ELR (cell line): ENCODE results near the gene FAM72A.
"Not testable (repeated sequence)": the region's sequence is repeated elsewhere in the genome, so short reads cannot be mapped to it uniquely, and the experiment has no call there.

Experiments used
- DNase-seq: peaks from one replicate; pipeline ENCODE4 v3.0.0-alpha.2; 2015; ENCODE audit warnings: low read depth

The FAM72A gene

DNA sequence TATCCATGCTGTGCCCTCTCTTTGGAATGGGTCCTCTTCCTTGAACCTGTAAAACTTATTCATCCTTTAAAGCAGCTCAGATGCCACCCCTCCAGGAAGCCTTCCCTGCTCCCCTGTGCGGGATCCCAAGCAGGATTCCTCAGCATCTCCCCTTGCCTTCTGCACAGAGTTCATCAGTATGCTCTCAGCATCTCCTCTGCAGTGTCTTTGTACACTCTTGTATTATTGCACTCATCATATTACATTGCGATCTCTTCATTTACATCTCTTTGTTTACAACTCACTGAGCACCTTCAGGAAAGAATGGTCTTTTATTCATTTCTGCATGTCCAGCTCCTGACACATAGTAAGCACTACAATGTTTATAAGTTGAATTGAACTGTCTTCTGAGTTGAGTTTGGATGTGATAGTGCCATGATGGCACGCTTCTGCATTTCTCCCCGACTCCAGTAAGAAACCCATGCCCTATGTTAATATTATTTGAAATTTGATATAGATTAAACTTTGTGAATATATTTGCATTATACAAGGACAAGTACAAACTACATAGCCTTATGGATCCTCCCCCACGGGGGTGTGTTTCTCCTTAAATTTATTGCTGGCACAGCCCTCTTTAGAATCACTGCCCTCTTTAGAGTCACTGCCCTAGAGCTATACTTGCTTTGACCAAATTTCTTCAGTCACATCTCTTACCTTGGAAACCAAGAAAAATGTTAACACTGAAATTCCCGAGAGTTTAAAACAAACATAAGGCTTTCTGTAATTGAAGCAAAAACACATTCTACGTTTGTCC is 13.2 kb upstream of the FAM72A start:
- DNase-seq = not testable (repeated sequence)

DNA sequence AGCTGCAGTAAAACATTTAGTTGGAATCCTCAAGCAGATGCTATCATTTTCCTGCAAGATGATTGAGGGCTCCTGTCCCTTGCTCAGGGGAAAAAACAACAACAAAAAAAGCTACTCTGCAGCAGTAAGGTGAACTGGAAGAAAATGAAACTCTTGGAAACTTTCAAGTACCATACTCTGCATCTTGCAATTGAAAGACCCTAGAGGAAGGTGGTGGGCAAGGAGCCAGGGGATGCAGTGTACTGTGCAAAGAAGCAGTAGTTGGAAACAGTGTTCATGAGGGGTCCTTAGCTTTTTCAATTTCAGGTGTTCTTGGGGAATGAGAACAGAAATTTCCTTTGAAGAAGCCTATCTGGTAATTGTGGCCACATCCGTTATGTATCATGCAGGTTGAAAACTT is 8.2 kb upstream of the FAM72A start:
- not testable (repeated sequence) for DNase-seq

DNA sequence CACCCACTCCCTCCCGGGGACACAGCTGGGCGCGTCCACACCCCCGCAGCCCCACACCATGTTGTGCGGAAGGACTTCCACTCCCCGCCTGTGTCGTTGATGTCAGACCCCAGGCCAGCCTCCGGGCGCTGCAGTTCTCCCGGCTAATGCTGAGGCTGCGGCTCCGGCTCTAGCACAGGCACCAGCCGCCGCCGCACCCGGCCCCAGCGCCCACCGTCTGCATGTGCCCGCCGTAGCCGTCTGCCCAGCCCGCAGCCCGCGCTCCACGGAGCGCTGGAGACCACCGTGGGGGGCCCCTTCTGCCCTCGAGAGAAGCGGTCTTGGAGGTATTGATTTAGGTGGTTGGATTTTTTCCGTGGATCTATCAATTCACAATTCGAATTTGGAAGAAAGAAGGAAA is 2.9 kb upstream of the FAM72A start:
- not testable (repeated sequence) for DNase-seq

DNA sequence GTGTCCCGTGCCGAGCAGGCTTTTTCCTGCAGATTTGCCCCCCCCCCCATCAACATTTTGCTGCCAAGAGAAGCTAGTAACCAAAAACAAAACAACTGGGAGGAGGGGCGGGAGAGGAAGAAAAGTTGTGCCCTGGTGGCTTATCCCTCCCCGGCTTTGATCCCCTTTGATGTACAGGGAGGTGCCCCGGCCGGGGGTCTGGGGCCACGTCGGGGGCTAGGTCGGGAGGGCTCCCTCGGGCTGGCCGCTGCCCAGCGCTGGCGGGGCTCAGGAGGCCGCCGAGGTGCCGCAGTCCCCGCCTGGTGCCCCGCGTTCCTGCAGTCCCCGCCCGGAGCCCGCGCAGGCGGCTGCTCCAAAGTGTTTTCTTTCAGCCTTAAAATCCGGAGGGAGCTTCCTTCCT is 2.2 kb upstream of the FAM72A start:
- peak; percentile 19 for DNase-seq

DNA sequence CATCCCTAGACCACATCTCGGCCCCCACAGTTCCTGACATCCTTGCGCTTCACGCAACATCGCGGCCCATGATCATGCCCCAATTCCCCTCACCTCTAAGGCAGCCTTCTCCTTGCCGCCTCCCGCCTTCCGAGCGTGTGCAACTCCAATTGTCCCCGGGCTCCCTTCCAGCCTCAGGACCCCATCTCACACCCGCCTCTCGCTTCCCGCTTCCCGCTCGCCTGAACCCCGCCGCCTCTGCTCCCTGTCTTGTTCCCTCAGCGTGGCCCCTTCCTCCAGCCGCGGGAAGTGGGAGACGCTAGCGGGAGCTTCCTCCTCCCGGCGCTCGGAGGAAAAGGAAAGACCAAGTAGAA is 1.5 kb upstream of the FAM72A start:
- DNase-seq = not testable (repeated sequence)

DNA sequence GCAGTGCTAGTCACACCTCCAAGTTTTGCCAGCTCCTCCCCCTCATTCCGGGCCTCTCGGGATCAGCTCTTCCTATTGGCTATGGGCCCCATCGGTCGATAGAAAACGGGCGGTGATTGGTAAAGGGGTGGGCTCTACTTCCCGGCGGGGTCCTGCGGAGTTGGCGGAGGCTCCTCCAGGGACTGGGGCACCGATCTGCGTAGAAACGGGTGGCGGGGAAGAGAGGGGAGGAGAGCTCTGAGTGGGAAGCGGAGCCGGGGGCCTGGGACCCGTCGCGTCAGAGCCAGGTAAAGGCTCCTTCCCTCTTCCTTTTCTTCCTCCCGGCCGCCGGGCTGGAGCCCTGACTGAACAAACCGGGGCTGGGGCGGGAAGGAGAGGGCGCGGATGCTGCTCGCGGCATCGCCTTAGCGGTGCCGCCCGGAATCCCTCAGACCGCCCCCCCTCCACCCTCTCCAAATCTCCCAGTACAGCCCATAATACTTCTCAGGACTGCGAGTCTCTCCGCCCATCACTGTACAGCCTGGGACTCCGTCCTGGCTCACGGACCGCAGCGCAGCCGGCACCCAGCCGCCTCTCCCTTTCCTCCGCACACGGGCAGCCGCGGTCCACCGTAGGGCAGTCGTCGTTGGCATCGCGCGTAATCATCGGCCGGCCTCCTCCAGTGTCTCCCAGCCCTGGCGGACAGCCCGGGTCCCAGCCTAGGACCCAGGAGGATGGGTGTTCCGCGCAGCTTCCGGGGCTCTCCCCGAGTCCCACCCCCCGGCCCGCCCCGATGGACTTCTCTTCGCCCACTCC is 922 bp upstream of the FAM72A start, which contains the start of gene SRGAP2:
SRGAP2 (plus strand) TSS at position 178 of the 795 bp plus-strand sequence. CDS start 2,430 bp downstream, outside the sequence.
- peak; percentile 57 for DNase-seq

DNA sequence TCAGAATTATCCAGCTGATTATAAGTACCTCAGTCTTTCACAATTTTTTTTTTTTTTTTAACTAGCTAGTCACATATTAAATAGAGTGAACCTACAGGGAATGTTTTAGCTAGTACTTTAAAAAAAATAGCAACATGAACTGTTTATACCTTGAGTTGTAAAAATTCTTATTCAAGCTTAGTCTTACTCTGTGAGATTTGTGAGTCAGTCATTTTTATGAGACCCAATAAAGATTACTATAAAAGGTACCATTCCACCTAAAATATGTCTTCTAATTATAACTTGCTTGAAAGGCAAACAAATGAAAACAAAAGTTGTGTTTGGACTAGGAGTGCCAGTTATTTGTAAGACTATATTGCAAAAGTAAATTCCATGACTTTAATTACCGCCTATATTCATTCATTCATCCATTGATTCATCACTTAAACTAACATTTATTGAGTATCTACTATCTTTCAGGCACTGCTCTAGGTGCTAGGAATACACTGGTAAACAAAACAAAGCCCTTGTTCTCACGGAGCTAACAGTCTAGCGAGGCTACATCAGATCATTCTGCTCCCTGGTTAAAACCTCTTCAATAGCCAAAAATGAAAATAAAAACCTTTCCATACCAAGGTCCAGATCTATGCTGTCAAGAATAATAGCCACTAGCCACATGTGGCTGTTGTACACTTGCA is 5.8 kb downstream of the FAM72A start:
- not testable (repeated sequence) for DNase-seq

DNA sequence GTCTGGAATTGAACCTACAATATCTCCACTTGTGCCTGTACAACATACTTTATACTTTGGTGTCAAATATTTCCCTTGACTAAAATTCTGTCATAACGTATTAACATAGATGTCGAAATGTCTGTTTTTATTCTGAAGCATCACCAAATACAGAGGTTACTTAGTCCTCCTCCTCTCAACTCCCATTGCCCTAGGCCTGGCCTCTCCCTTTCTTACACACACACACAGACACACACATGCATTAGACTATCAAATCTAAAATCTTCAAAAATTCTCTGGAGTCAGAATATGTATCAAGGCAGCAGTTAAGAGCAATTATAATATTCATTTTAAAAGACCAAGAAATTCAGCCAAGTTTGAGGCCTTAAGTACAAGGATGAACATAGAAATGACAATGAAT is 7.5 kb downstream of the FAM72A start:
- DNase-seq = not testable (repeated sequence)

DNA sequence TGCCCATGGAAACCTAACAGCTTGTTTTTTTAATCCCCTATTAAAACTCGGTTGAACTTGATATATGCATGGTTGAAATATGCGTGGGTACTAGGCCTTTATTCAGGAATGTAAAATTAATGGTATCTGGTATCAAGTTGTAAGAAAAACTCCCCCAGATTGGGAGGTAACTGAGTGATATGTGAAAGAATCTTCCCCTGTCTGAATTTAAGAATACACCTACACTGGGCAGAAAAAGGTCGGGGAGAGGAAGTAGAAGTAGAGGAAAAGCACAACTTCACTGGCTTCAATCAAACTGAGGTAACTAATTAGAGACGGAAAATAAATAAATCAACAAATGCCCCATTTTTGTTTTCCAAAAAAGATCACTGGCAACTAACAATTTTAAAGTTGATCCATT is 15.8 kb downstream of the FAM72A start:
- not testable (repeated sequence) for DNase-seq

DNA sequence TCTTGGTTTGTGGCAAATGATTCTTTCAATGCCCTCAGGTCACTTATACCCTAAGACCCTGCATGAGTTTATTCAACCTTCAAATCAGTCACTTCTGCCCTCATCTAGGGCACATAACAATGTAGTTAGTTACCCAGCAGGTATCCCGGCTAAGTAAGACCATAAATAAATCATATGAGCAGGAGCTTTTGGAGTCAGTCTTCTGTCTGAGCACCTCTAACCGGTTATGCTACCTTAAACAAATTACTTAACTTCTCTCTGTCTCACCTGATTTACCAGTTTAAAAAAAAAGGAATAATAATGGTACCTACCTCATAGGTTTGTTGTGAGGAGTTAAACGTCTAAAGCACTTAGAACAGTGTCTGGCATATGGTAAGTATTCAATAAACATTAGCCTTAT is 16.9 kb downstream of the FAM72A start:
- not testable (repeated sequence) for DNase-seq

DNA sequence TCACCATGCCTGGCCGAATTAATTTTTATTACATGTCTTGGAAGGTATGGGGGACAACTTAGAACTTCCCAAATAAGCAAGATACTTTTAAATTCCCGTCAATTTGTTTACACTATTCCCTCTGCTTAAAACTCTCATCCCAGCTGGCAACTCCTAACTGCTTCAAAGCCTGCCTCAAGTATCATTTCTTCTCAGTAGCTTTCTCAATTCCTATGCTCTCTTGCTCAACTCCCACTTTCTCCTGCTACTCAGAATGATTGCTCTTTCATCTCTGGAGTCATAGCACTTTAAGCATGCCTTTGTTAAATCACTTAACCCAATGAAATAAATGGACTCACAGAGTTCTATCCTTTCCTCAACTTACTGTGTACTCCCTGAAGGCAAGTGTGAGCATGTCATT is 18.9 kb downstream of the FAM72A start:
- not testable (repeated sequence) for DNase-seq

DNA sequence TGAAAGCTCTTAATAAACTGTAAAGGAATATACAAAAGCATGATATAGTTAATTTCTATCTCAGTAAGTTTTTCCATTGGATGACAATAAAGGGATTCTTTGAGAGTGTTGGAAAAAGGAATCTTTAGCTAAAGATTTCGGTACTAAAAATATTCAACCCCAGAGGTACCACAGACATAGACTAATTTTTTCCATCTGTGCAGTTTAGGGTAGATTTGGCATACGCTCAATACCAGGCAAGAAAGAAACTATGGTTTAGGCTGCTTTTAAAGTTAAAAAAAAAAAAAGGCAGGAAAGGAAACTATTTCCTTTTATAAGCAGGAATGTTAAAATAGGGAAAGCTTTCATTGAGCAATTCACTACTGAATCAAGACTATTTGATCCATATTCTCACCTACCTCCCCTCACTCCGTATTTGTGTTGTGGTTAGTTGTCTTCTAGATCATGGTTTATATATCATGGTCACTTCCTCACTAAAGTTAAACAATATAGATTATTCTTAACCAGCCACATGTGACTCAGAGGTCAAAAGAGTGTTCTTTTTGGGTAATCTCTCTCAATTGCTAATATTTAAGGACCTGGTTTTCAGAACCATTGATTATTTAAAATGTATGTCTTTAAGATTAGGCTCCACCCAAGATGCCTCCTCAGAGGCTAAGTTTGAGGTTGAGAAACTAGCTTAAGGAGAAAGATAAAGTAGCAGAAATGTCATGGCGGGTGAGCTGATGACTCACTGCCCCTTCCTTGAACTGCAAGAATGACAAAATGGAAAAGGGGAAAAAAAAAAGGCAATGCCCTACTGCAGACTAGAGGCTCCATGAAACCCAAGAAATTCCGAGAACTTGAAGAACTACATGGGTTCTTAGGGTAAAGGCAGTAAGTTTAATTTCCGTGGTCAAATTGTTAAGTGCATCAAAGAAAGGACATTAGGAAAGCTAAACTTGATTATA is 20.0 kb downstream of the FAM72A start:
- DNase-seq = peak; percentile 48

DNA sequence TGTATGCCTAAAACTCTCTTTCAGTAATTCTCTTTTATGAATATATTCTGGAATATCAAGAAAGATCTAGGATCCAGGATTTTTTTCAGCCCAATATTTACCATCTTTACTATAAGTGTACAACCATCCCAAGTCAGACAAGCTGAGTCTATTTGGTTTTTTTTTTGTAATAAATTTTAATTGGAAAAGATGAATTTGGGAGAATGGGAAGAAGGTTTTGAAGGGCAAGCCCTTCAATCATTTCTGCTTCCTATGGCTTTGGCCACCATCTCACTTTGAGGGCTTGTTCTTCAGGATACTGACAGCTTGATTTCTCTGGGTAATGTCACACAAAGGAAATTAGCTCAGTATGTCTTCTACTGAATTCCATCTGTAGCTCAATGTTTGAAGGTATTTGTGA is 23.0 kb downstream of the FAM72A start:
- not testable (repeated sequence) for DNase-seq

DNA sequence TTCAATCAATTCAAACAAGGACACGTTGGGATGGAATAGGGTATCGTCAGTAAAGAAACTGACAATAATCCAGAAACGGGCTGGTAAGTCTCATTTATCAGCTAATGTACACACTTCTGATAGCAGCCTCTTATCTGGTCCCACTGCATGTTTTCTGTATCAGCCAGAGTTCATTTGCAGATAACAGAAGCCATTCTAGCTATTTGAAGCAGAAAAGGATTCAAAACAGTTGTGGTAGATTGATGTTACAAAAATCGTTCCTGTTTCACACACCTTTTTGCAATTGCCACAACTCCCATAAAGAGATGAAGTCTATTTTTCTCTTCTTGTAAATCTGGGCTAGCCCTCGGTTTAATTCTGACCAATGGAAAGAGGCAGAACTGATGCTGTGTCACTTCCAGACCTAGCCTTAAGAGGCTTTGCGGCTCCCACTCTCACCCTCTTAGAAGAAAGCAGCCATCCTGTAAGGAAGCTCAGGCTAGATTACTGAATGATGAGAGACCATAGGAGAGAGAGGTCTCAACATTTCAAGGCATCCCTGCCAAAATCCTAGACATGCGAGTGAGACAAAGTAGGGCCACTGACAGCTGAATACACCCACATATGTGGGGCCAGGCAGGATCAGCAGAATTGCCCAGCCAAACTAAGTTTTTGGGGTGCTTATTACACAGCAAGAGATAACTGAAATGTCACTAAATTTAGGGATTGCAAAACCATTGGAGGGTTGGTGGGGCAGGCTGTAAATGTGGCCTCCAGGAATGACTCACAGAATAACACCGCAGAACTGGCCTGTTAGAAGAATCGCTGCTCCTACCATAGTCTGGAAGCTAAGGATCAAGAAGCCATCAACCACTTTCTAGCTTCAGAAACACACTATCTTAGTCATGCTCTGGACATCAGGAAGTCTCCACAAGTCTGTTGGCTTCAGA is 24.3 kb downstream of the FAM72A start:
- peak; percentile 85 for DNase-seq

DNA sequence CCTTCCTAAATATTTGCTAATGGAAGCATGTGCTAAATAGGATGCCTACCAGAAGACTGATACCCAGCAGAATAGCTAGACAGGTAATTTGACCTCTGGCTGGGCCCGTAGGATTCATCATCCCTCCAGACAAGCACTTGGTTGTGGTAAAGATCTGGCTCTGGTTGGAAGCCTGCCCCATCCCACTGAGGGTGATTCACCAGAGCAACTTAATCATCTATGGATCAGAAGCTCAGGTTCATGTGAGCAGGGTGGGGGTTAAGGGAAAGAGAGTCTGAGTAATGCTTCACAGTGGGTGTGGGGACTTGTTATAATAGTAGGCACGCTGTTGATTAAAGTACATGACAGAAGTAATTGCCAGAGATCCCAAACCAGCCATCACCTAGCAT is 26.5 kb downstream of the FAM72A start:
- DNase-seq = not testable (repeated sequence)

DNA sequence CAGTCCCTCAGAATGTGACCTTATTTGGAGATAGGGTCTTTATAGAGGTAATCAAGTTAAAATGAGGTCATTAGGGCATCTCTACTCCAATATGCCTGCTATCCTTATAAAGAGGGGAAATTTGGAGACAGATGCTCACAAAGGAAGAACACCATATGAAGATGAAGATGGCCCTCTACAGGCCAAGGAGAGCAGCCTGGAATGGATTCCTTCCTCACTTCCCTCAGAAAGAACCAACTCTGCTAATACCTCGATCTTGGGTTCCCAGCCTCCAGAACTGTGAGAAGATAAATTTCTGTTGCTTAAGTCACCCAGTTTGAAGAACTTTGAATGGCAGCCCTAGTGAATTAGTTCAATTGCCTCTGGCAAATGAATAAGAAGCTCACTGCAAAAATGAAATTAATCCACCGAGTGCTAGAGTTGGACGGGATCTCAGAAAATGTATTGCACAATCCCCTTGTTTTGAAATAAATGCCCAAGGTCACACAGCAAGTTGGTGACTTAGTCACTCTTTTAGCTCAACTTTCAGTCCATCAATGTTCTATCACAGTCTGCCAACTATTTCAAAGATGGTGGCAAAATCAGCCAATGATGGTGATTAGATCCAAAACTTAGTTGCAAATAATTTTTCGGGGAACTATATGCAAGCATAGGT is 27.1 kb downstream of the FAM72A start:
- DNase-seq = peak; percentile 51

DNA sequence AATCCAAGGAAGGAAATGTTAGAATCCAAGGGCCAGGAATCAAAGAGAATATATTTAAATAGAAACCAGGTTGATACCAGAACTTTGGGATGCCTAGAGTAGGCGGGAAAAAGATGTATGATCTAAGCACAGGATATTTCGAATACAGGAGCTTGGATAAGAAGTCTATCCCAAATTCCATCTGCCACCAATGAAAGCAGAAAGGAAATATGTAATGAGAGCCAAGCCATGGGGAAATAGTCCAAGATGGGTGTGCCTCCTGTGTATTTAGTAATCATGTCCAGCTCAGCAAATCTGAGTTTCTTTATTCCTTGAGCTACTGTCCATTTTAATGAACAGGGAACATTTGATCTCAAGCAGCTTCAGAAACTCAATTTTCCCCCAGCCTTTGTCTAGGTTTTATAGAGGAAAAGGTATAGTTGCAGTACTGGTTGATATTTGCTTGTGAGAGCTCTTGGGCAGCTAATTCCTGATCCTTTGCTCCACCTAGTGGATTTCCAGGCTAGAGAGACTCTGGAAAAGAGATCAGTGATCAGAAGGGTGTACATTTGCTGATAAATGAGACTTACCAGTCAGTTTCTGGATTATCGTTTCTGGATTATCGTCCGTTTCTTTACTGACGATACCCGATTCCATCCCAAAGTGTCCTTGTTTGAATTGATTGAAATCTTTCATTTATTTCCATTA is 28.3 kb downstream of the FAM72A start:
- DNase-seq = peak; percentile 37

DNA sequence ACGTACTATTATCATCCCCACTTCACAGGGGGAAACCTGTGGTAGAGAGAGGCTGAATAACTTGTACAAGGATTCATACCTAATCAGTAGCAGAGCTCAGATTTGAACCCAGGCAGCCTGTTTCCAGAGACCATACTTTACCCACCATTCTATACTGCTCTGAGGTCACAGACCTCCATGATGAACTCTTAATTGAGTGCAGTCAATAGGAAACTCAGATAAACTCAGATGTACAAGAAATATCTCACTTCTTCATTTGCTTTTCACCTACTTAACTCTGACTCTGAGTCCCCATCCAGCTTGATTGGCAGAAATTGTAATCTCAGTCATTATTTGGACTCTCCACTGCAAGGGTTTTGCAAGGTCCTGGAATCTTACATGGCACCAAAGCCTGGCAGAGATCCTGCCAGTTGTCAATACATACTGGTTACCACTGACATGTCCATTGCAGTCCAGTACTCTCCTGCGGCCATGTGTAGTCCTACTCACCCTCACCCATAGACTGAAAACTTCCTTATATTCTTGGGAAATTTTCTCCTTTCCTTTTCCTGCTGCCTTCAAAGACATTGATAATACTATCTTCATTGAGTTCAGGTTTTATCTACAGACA is 29.4 kb downstream of the FAM72A start:
- DNase-seq = not testable (repeated sequence)

DNA sequence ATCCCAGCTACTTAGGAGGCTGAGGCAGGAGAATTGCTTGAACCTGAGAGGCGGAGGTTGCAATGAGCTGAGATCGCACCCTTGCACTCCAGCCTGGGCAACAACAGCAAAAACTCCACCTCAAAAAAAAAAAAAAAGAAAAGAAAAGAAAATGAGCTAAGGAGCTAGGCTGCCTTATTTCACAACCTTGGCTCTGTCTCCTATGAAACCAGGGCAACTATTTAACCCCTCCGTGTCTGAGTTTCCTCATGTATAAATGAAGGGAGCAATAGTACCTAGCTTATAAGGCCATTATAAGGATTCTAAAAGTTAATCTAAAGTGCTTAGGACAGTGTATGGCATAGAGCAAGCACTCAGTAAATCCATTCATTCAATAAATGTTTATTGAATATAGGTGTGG is 32.8 kb downstream of the FAM72A start:
- DNase-seq = not testable (repeated sequence)
